HCT116 (cell line): ENCODE data around the gene MGP. TPM values are rescaled to one million over a fixed set of nuclear protein-coding genes. Genes with fewer than 3 reads are reported as not detected.

ENCODE experiments used
- ATAC-seq: fragments of 200-7000 bp; cut with Tn5 transposase; 2 replicates; pipeline ENCODE4 v1.9.1; 2020; ENCODE audit warnings: mild to moderate bottlenecking, moderate library complexity
- BruUV-seq: library from RNA; stranded (reverse); fragments of 400-500 nt; replicated peaks from 2 replicates; lab custom pipeline; 2021; lab: Mats Ljungman, UMichigan
- CTCF ChIA-PET: fragments of 300-600 bp; sonication (Branson Sonifier 250); formaldehyde crosslinking; loops from one replicate; lab custom pipeline; 2021; ENCODE audit warnings: antibody characterized with exemption; lab: Charles Lee
- POLR2A ChIA-PET: fragments of 300-600, 350-600 bp; sonication (Branson Sonifier 250); formaldehyde crosslinking; loops from one replicate; lab custom pipeline; 2021; ENCODE audit warnings: antibody characterized with exemption; lab: Charles Lee
- RAD21 ChIA-PET, 2 experiments: fragments of 300-600 bp; sonication (Branson Sonifier 250); formaldehyde crosslinking; loops; one replicate each; lab custom pipeline; 2023; ENCODE audit warnings: low total read pairs in 2 of 2; ENCODE audit not compliant: uncharacterized antibody in 2 of 2, unreplicated experiment in 2 of 2, low non-redundant PET in 1 of 2; lab: Charles Lee
- DNase-seq: peaks from one replicate; pipeline ENCODE4 v3.0.0-alpha.2; 2010; ENCODE audit warnings: low read depth, low spot score
- H2AFZ ChIP-seq: fragments of 200-600 bp; shearing (Covaris generic), sonication (generic); 2 replicates; pipeline ENCODE4 v1.6.1; 2017; ENCODE audit warnings: low read depth, mixed run types, mixed read lengths, antibody characterized with exemption, low read length; ENCODE audit not compliant: poor library complexity, severe bottlenecking
- H3K27ac ChIP-seq: 2 replicates; pipeline ENCODE4 v1.5.1; 2012; ENCODE audit warnings: low read depth, low read length
- H3K27me3 ChIP-seq: fragments of 200-600 bp; sonication (generic); 2 replicates; pipeline ENCODE4 v1.6.1; 2016; ENCODE audit warnings: mixed run types, low read length, mixed read lengths; ENCODE audit not compliant: insufficient read depth
- H3K36me3 ChIP-seq, 2 experiments: fragments of 200-500 bp in 1 of 2; fragments of 200-600 bp in 1 of 2; sonication (Bioruptor generic) in 1 of 2; sonication (generic) in 1 of 2; 2 replicates each; pipeline versions ENCODE4 v1.5.1 to v1.6.1; 2014 to 2016; ENCODE audit warnings: low read length in 2 of 2, inconsistent platforms in 1 of 2, mixed read lengths in 1 of 2, mixed run types in 1 of 2; ENCODE audit not compliant: insufficient read depth in 2 of 2, control insufficient read depth in 1 of 2
- H3K4me1 ChIP-seq, 2 experiments: fragments of 200-600 bp in 1 of 2; sonication (generic) in 1 of 2; 2 replicates each; pipeline versions ENCODE4 v1.5.1 to v1.6.1; 2012 to 2017; ENCODE audit warnings: low read length in 2 of 2, inconsistent platforms in 1 of 2, mild to moderate bottlenecking in 1 of 2, mixed read lengths in 1 of 2, mixed run types in 1 of 2, moderate library complexity in 1 of 2; ENCODE audit not compliant: insufficient read depth in 2 of 2, control insufficient read depth in 1 of 2
- H3K4me2 ChIP-seq: fragments of 200-600 bp; sonication (generic); 2 replicates; pipeline ENCODE4 v1.6.1; 2017; ENCODE audit warnings: mixed run types, low read length, mixed read lengths
- H3K4me3 ChIP-seq, 2 experiments: fragments of 200-600 bp in 1 of 2; sonication (generic) in 1 of 2; replicated peaks in 1 of 2; 2 replicates each; pipeline ENCODE4 v1.5.1; 2011 to 2016; ENCODE audit warnings: low read length in 2 of 2, control low read depth in 1 of 2, low read depth in 1 of 2, mild to moderate bottlenecking in 1 of 2, mixed read lengths in 1 of 2, mixed run types in 1 of 2
- H3K79me2 ChIP-seq: fragments of 200-600 bp; sonication (generic); 2 replicates; pipeline ENCODE4 v1.6.1; 2017; ENCODE audit warnings: mild to moderate bottlenecking, mixed run types, low read length, moderate library complexity, mixed read lengths; ENCODE audit not compliant: insufficient read depth
- H3K9ac ChIP-seq: fragments of 200-600 bp; sonication (generic); 2 replicates; pipeline ENCODE4 v1.6.1; 2016; ENCODE audit warnings: low read length, mixed read lengths
- H3K9me2 ChIP-seq: fragments of 200-600 bp; sonication (generic), shearing (Covaris generic); 2 replicates; pipeline ENCODE4 v1.6.1; 2017; ENCODE audit warnings: mixed run types, mild to moderate bottlenecking, moderate library complexity; ENCODE audit not compliant: insufficient read depth
- H3K9me3 ChIP-seq, 2 experiments: fragments of 200-500 bp in 1 of 2; fragments of 200-600 bp in 1 of 2; sonication (Bioruptor generic) in 1 of 2; sonication (generic) in 1 of 2; 2 replicates each; pipeline ENCODE4 v1.6.1; 2014 to 2017; ENCODE audit warnings: low read length in 2 of 2, mixed read lengths in 2 of 2, inconsistent platforms in 1 of 2, low read depth in 1 of 2, mild to moderate bottlenecking in 1 of 2, mixed run types in 1 of 2, moderate library complexity in 1 of 2; ENCODE audit not compliant: control insufficient read depth in 1 of 2, insufficient read depth in 1 of 2
- H4K20me1 ChIP-seq: fragments of 200-600 bp; sonication (generic), shearing (Covaris generic); 2 replicates; pipeline ENCODE4 v1.6.1; 2017; ENCODE audit warnings: mixed run types, mild to moderate bottlenecking, moderate library complexity; ENCODE audit not compliant: insufficient read depth
- ELF1 ChIP-seq: IDR thresholded peaks from 2 replicates; pipeline ENCODE4 v1.6.1; 2012; ENCODE audit warnings: low read depth, borderline replicate concordance
- FOSL1 ChIP-seq: IDR thresholded peaks from 2 replicates; pipeline ENCODE4 v1.6.1; 2012; ENCODE audit warnings: low read depth
- POLR2A ChIP-seq: IDR thresholded peaks from 2 replicates; pipeline ENCODE4 v1.7.0; 2011; ENCODE audit warnings: borderline replicate concordance; ENCODE audit not compliant: insufficient read depth, insufficient read length; ENCODE audit errors: extremely low read depth
- SIN3A ChIP-seq: IDR thresholded peaks from 2 replicates; pipeline ENCODE4 v1.6.1; 2012; ENCODE audit warnings: low read depth
- SP1 ChIP-seq: IDR thresholded peaks from 2 replicates; pipeline ENCODE4 v1.6.1; 2012; ENCODE audit warnings: low read depth
- intact Hi-C: fragments of 100-400 bp; cut with micrococcal nuclease; formaldehyde crosslinking; loops from 2 replicates; pipeline ENCODE4 v1.10.0; 2022
- total RNA-seq: library from RNA; stranded (reverse); gene quantifications from one replicate; pipeline ENCODE4 v1.2.1, GENCODE V29; 2021; ENCODE audit not compliant: unreplicated experiment
- TF ChIP-seq, protein P1 (sequence below): IDR thresholded peaks from 2 replicates; pipeline ENCODE4 v1.6.1; 2012

Gene MGP
- total RNA-seq, 1 experiment from 2014 or later: 1.3 TPM

DNA sequence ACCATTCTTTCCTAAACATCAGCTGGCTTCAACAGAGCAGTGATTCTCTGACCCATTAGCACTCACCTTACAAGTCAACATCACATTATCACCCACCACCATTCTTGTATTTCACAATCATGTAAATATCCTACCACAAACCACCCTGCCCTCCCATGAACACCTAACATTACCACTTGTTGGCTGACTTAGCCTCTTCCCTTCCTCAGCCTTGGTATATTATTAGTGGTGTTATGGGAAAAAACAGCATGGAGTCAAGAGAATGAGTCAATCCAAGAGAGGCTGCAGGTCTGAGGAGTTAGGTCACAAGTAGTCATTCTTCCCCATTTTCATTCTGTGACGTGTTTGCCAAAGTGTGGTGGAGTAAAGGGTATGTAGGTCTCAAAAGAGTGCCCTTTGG is 22.3 kb upstream of the MGP start:
- no peak for DNase-seq
- no peaks in the 10 kb centered on the region for H3K9me3 ChIP-seq

DNA sequence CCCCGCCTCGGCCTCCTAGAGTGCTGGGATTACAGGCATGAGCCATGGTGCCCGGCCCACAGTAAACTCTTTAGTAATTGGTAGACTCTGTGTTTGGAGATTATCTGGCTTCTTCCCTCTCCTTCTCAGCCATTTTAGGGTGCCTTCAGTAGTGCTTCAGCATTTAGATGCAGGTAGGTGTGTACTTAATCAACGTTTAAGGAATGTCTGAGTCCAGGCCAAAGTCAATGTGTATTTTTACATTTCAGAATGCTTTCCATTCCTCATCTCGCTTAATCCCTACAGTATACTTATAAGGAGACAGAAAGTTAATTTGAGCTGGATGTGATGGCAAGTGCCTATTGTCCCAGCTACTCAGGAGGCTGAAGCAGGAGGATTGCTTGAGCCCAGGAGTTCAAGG is 20.5 kb upstream of the MGP start:
- Histone ChIP-seq H4K20me1 (no peaks in the 10 kb centered on the region), H3K27me3 (no peaks in the 10 kb centered on the region), H2AFZ (no peak overlapping the region), H3K4me1 (peaks cover 0 to 18% of the 10 kb centered on the region in 2 experiments; a peak in 3 of 4 replicates), H3K4me3 (no peak overlapping the region), H3K9me3 (no peaks in the 10 kb centered on the region), H3K9me2 (no peaks in the 10 kb centered on the region), H3K4me2 (no peak overlapping the region), H3K36me3 (no peaks in the 10 kb centered on the region), H3K9ac (no peak overlapping the region), H3K27ac (no peak overlapping the region), H3K79me2 (no peaks in the 10 kb centered on the region)
- ChIA-PET CTCF (no interaction called here), POLR2A (no interaction called here), RAD21 (no interaction called here)
- DNase-seq (no peak), ATAC-seq (no peak)
- intact Hi-C loops: no loop called here
- no TSS peak for BruUV-seq
- TF ChIP-seq POLR2A: no peak
- no peak for TF ChIP-seq FOSL1
- no peak for TF ChIP-seq ELF1
- TF ChIP-seq, protein P1, sequence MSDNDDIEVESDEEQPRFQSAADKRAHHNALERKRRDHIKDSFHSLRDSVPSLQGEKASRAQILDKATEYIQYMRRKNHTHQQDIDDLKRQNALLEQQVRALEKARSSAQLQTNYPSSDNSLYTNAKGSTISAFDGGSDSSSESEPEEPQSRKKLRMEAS: no peak
- TF ChIP-seq SP1: no peak

More for the DNA sequence above, 22.3 kb upstream of the MGP start:
- no peak for ATAC-seq
- Histone ChIP-seq H3K36me3 (no peaks in the 10 kb centered on the region), H3K4me2 (no peak overlapping the region), H3K9ac (no peak overlapping the region), H3K9me2 (no peaks in the 10 kb centered on the region), H3K27me3 (no peaks in the 10 kb centered on the region), H3K4me3 (no peak overlapping the region), H3K79me2 (no peaks in the 10 kb centered on the region), H2AFZ (no peak overlapping the region), H3K4me1 (peaks cover 0 to 24% of the 10 kb centered on the region in 2 experiments; a peak in 3 of 4 replicates), H3K27ac (no peak overlapping the region), H4K20me1 (no peaks in the 10 kb centered on the region)
- RAD21 ChIA-PET: no interaction called here
- BruUV-seq: no TSS peak
- TF ChIP-seq SIN3A: no peak
- POLR2A ChIA-PET: no interaction called here
- CTCF ChIA-PET: no interaction called here
- intact Hi-C loops: no loop called here
